NCI-H1417 (cell line): ENCODE measurements around the gene ADGRD1.

Source experiments
- DNase-seq, 3 experiments: peaks; one replicate each; lab custom pipeline; 2025; lab: John Stamatoyannopoulos, UW

Gene ADGRD1

GRCh38 chr12:131006036-131006735, 52.5 kb downstream of the ADGRD1 start:
- no peak for DNase-seq

- no peak for DNase-seq
Observed at GRCh38 chr12:131007031-131007739, 53.5 kb downstream of the ADGRD1 start.

- no peak for DNase-seq
Observed at GRCh38 chr12:131007740-131008117, 54.0 kb downstream of the ADGRD1 start.

GRCh38 chr12:131008131-131008912, 54.6 kb downstream of the ADGRD1 start:
- no peak for DNase-seq

GRCh38 chr12:131008913-131009270, 55.2 kb downstream of the ADGRD1 start:
- no peak for DNase-seq

GRCh38 chr12:131009595-131010395, 56.1 kb downstream of the ADGRD1 start:
- no peak for DNase-seq

- no peak for DNase-seq
Observed at GRCh38 chr12:131010396-131011131, 56.9 kb downstream of the ADGRD1 start.

- DNase-seq: no peak
Observed at GRCh38 chr12:131011165-131012079, 57.7 kb downstream of the ADGRD1 start.

GRCh38 chr12:131012279-131013069, 58.8 kb downstream of the ADGRD1 start:
- no peak for DNase-seq

GRCh38 chr12:131013118-131013517, 59.4 kb downstream of the ADGRD1 start:
- DNase-seq: no peak

- DNase-seq: no peak
Observed at GRCh38 chr12:131014343-131014742, 60.6 kb downstream of the ADGRD1 start.

- no peak for DNase-seq
Observed at GRCh38 chr12:131015581-131016337, 62.1 kb downstream of the ADGRD1 start.

- no peak for DNase-seq
Observed at GRCh38 chr12:131017477-131017991, 63.8 kb downstream of the ADGRD1 start.

- DNase-seq: no peak
Observed at GRCh38 chr12:131018019-131018620, 64.4 kb downstream of the ADGRD1 start.

GRCh38 chr12:131018808-131019397, 65.2 kb downstream of the ADGRD1 start:
- no peak for DNase-seq

GRCh38 chr12:131020326-131021153, 66.8 kb downstream of the ADGRD1 start:
- no peak for DNase-seq

- peak in 1 of 3 experiments; percentile 12 for DNase-seq
Observed at GRCh38 chr12:131021154-131021541, 67.4 kb downstream of the ADGRD1 start.
